HepG2 (cell line): ENCODE results near the gene DPEP2NB. TPM values are rescaled to one million over a fixed set of nuclear protein-coding genes. Genes with fewer than 3 reads are reported as not detected.

Experiments
- ARID2 ChIP-seq: sonication (generic); formaldehyde crosslinking; IDR thresholded peaks from 2 replicates; pipeline ENCODE4 v1.8.1; 2022; ENCODE audit warnings: mild to moderate bottlenecking, missing genetic modification reagents, borderline replicate concordance
- ATF2 ChIP-seq: sonication (generic); formaldehyde crosslinking; IDR thresholded peaks from 2 replicates; pipeline ENCODE4 v1.4.0; 2020; ENCODE audit warnings: missing genetic modification reagents
- HNF1A ChIP-seq, 2 experiments: sonication (generic) in 1 of 2; formaldehyde crosslinking in 1 of 2; IDR thresholded peaks; 2 replicates each; pipeline versions ENCODE4 v1.4.0 to v1.6.1; 2016 to 2020; ENCODE audit warnings: borderline replicate concordance in 1 of 2, low read depth in 1 of 2, mild to moderate bottlenecking in 1 of 2, missing genetic modification reagents in 1 of 2
- HNRNPUL1 ChIP-seq: fragments of 200-400 bp; formaldehyde crosslinking; IDR thresholded peaks from 2 replicates; pipeline ENCODE4 v1.6.1; 2017; ENCODE audit warnings: low read depth, mild to moderate bottlenecking, low read length, moderate library complexity
- JARID2 ChIP-seq: sonication (generic); formaldehyde crosslinking; IDR thresholded peaks from 2 replicates; pipeline ENCODE4 v1.8.1; 2023; ENCODE audit warnings: missing genetic modification reagents, inconsistent platforms; ENCODE audit not compliant: insufficient replicate concordance
- JUN ChIP-seq: sonication (generic); formaldehyde crosslinking; IDR thresholded peaks from 2 replicates; pipeline ENCODE4 v1.4.0; 2020; ENCODE audit warnings: mild to moderate bottlenecking, missing genetic modification reagents
- MXD4 ChIP-seq: IDR thresholded peaks from 2 replicates; pipeline ENCODE4 v1.6.1; 2016; ENCODE audit warnings: mild to moderate bottlenecking, missing biosample characterization, missing genetic modification reagents
- PHF5A ChIP-seq: IDR thresholded peaks from one replicate; pipeline ENCODE4 v1.6.1; 2018; ENCODE audit warnings: low read depth, missing genetic modification reagents; ENCODE audit not compliant: unreplicated experiment
- SRSF1 ChIP-seq: fragments of 200-400 bp; formaldehyde crosslinking; optimal IDR thresholded peaks from 2 replicates; pipeline ENCODE3; 2017; ENCODE audit warnings: mild to moderate bottlenecking, low read depth, low read length, moderate library complexity
- STAT6 ChIP-seq: sonication (generic); formaldehyde crosslinking; IDR thresholded peaks from 2 replicates; pipeline ENCODE4 v1.4.0; 2020; ENCODE audit warnings: missing genetic modification reagents, mild to moderate bottlenecking, borderline replicate concordance
- ZNF10 ChIP-seq: sonication (generic); formaldehyde crosslinking; IDR thresholded peaks from 2 replicates; pipeline ENCODE4 v1.4.0; 2020; ENCODE audit warnings: mild to moderate bottlenecking, low read depth, missing genetic modification reagents, borderline replicate concordance
- ZNF224 ChIP-seq: sonication (generic); formaldehyde crosslinking; IDR thresholded peaks from 2 replicates; pipeline ENCODE4 v1.5.0; 2020; ENCODE audit warnings: mild to moderate bottlenecking, missing genetic modification reagents
- ZNF501 ChIP-seq: sonication (generic); formaldehyde crosslinking; IDR thresholded peaks from 2 replicates; pipeline ENCODE4 v1.5.1; 2020; ENCODE audit warnings: mild to moderate bottlenecking, moderate library complexity, missing genetic modification reagents
- ZNF574 ChIP-seq: sonication (generic); formaldehyde crosslinking; IDR thresholded peaks from 2 replicates; pipeline ENCODE4 v1.4.0; 2020; ENCODE audit warnings: missing genetic modification reagents
- ZSCAN5A ChIP-seq: sonication (generic); formaldehyde crosslinking; IDR thresholded peaks from 2 replicates; pipeline ENCODE4 v1.8.0; 2022; ENCODE audit warnings: mild to moderate bottlenecking, missing genetic modification reagents, borderline replicate concordance
- polyA plus RNA-seq, 8 experiments: library from polyadenylated mRNA; depleted of rRNA in 3 of 8; stranded (reverse) in 7 of 8; unstranded in 1 of 8; fragments of >200 nt; fragmentation: Illumina TruSeq in 4 of 8; extraction: Trizol in 4 of 8; gene quantifications; 2 replicates each; pipeline versions ENCODE4 v1.2.1 to v1.2.3, GENCODE V29; 2011 to 2016; ENCODE audit warnings: low read depth in 4 of 8, missing spikeins in 1 of 8, mixed read lengths in 1 of 8; ENCODE audit not compliant: insufficient read depth in 1 of 8
- total RNA-seq, 5 experiments: library from RNA; depleted of rRNA; stranded (reverse); fragments of >200 nt; fragmentation: Illumina TruSeq; extraction: Trizol; gene quantifications; 2 replicates each; pipeline ENCODE4 v1.2.3, GENCODE V29; 2016; ENCODE audit warnings: low read depth in 1 of 5

Gene DPEP2NB
- total and polyA plus RNA-seq, 2 of the 13 experiments (the other 11 are each of a cell fraction or from before 2014, with no cell fraction given) = not detected

- TF ChIP-seq ZSCAN5A (CRISPR knock-in tag) (no peak), STAT6 (CRISPR knock-in tag) (no peak), ATF2 (no peak), HNF1A (IDR thresholded peaks at IDR 0.05; ENCODE audit: low read depth) (no peak), HNF1A (CRISPR knock-in tag; IDR thresholded peaks at IDR 0.05; ENCODE audit: borderline replicate concordance) (peak; percentile 42; the same call in 1 of the 2 replicates), ZNF574 (peak; percentile 50; the same call in 1 of the 2 replicates), ZNF224 (CRISPR knock-in tag) (no peak), PHF5A (CRISPR knock-in tag) (no peak), ZNF10 (CRISPR knock-in tag) (no peak), HNRNPUL1 (no peak), SRSF1 (no peak), MXD4 (CRISPR knock-in tag) (0 out of 2 replicates have a peak, but pooled peaks have one; percentile 37), JUN (CRISPR knock-in tag) (0 out of 2 replicates have a peak, but pooled peaks have one; percentile 14), JARID2 (CRISPR knock-in tag) (no peak), ZNF501 (CRISPR knock-in tag) (peak; percentile 46; the same call in 1 of the 2 replicates), ARID2 (CRISPR knock-in tag) (no peak)
These were observed 49.0 kb downstream of the DPEP2NB start (continued) for GRCh38 chr16:67966549-67967182.
